ENCODE measurements around the gene GRIK1. TPM values are rescaled to one million over a fixed set of nuclear protein-coding genes. Genes with fewer than 3 reads are reported as not detected.

The GRIK1 gene
- polyA plus RNA-seq, 1 donor (not counting 4 experiments of a cell fraction or from before 2014, with no cell fraction given), result not detected

GRCh38 chr21:29601047-29601446 lies 338.7 kb downstream of the GRIK1 start:
- H4K20me1 ChIP-seq (ENCODE audit: control insufficient read depth, extremely low read depth, insufficient read depth, low read length), result no peaks in the 10 kb centered on the region
- no peak for TF ChIP-seq CTCF (optimal IDR thresholded peaks at IDR 0.05 in 1 of 3, IDR thresholded peaks at IDR 0.05 in 1 of 3, conservative IDR thresholded peaks at IDR 0.05 in 1 of 3; ENCODE audit: extremely low read depth in 1 of 3, insufficient read depth in 2 of 3, low read length in 3 of 3)
- no peak for TF ChIP-seq EZH2 (IDR thresholded peaks at IDR 0.05; ENCODE audit: low read length)
- H3K4me2 ChIP-seq (ENCODE audit: control insufficient read depth, extremely low read depth, insufficient read depth, low read depth, low read length), result no peak overlapping the region
- no peak overlapping the region for H3K4me3 ChIP-seq (ENCODE audit: control insufficient read depth in 2 of 3, extremely low read depth in 1 of 3, insufficient read depth in 2 of 3, low read depth in 1 of 3, low read length in 3 of 3)
- H3K27me3 ChIP-seq (ENCODE audit: control insufficient read depth, extremely low read depth, insufficient read depth, low read length), result no peaks in the 10 kb centered on the region
- no peaks in the 10 kb centered on the region for H3K9me1 ChIP-seq (ENCODE audit: control insufficient read depth, extremely low read depth, insufficient read depth, low read length)
- H2AFZ ChIP-seq (ENCODE audit: control insufficient read depth, low read length), result no peak overlapping the region
- DNase-seq (ENCODE audit: low read depth, low spot score) (no peak), FAIRE-seq (no peak)
- no peaks in the 10 kb centered on the region for H3K4me1 ChIP-seq (ENCODE audit: control insufficient read depth, extremely low read depth, insufficient read depth, low read length)
- no peaks in the 10 kb centered on the region for H3K79me2 ChIP-seq (ENCODE audit: control insufficient read depth, insufficient read depth, low read length)
- dilution Hi-C loops (cut with MboI; ENCODE audit: extremely low pct_ligation_motif_present, low sequenced_read_pairs), result no loop called here
- no peak overlapping the region for H3K9ac ChIP-seq (ENCODE audit: control insufficient read depth, extremely low read depth, insufficient read depth, low read length)
- H3K9me3 ChIP-seq (ENCODE audit: control insufficient read depth, low read depth, low read length), result no peaks in the 10 kb centered on the region
- no peaks in the 10 kb centered on the region for H3K36me3 ChIP-seq (ENCODE audit: control insufficient read depth in 2 of 2, extremely low read depth in 1 of 2, insufficient read depth in 2 of 2, low read length in 2 of 2)
- H3K27ac ChIP-seq (ENCODE audit: control insufficient read depth, insufficient read depth, low read length), result no peak overlapping the region

- no peak overlapping the region for H3K4me2 ChIP-seq (ENCODE audit: control insufficient read depth, extremely low read depth, insufficient read depth, low read depth, low read length)
- DNase-seq (ENCODE audit: low read depth, low spot score) (no peak), FAIRE-seq (no peak)
- TF ChIP-seq CTCF (optimal IDR thresholded peaks at IDR 0.05 in 1 of 3, IDR thresholded peaks at IDR 0.05 in 1 of 3, conservative IDR thresholded peaks at IDR 0.05 in 1 of 3; ENCODE audit: extremely low read depth in 1 of 3, insufficient read depth in 2 of 3, low read length in 3 of 3) (no peak), EZH2 (IDR thresholded peaks at IDR 0.05; ENCODE audit: low read length) (no peak)
- no peaks in the 10 kb centered on the region for H3K4me1 ChIP-seq (ENCODE audit: control insufficient read depth, extremely low read depth, insufficient read depth, low read length)
- no peaks in the 10 kb centered on the region for H3K79me2 ChIP-seq (ENCODE audit: control insufficient read depth, insufficient read depth, low read length)
- H3K36me3 ChIP-seq (ENCODE audit: control insufficient read depth in 2 of 2, extremely low read depth in 1 of 2, insufficient read depth in 2 of 2, low read length in 2 of 2), result no peaks in the 10 kb centered on the region
- no peaks in the 10 kb centered on the region for H3K9me1 ChIP-seq (ENCODE audit: control insufficient read depth, extremely low read depth, insufficient read depth, low read length)
- H2AFZ ChIP-seq (ENCODE audit: control insufficient read depth, low read length), result no peak overlapping the region
- dilution Hi-C loops (cut with MboI; ENCODE audit: extremely low pct_ligation_motif_present, low sequenced_read_pairs), result no loop called here
- no peak overlapping the region for H3K9ac ChIP-seq (ENCODE audit: control insufficient read depth, extremely low read depth, insufficient read depth, low read length)
- no peak overlapping the region for H3K4me3 ChIP-seq (ENCODE audit: control insufficient read depth in 2 of 3, extremely low read depth in 1 of 3, insufficient read depth in 2 of 3, low read depth in 1 of 3, low read length in 3 of 3)
- no peaks in the 10 kb centered on the region for H3K9me3 ChIP-seq (ENCODE audit: control insufficient read depth, low read depth, low read length)
- peaks cover 3% of the 10 kb centered on the region for H3K27me3 ChIP-seq (ENCODE audit: control insufficient read depth, extremely low read depth, insufficient read depth, low read length)
- no peak overlapping the region for H3K27ac ChIP-seq (ENCODE audit: control insufficient read depth, insufficient read depth, low read length)
- H4K20me1 ChIP-seq (ENCODE audit: control insufficient read depth, extremely low read depth, insufficient read depth, low read length), result no peaks in the 10 kb centered on the region
Measured at GRCh38 chr21:29586696-29587095, 353.1 kb downstream of the GRIK1 start.

All from keratinocyte (primary cell).